ENCODE measurements around the gene IGFBP5. TPM values are rescaled to one million over a fixed set of nuclear protein-coding genes. Genes with fewer than 3 reads are reported as not detected.

The IGFBP5 gene
- total and polyA plus RNA-seq, 2 experiments from 2014 or later = 37.9 to 117 TPM

DNA sequence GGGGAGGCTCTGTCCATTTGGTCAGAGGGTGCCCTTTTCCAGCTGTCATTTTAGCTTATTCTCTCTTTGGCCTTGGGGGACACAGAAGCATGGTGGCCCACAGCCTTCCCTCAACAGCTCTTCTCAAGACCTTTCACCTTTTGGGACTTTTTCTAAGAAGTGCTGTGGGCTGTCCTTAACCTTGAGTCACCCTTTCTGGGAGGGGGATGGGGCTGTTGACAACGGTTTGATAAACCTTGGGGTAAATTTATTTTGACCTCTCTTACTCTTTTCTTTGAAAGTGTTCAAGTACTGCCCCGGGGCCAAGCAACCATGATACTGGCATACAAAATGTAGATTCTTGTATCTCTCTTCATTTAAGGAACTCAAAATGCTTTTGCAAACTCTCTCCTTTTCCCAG lies 13.7 kb downstream of the IGFBP5 start:
- Histone ChIP-seq H3F3A (ENCODE audit: insufficient read depth) (peaks cover 20% of the 10 kb centered on the region), H3K9me2 (ENCODE audit: insufficient read depth) (no peaks in the 10 kb centered on the region), H4K20me1 (ENCODE audit: insufficient read depth) (no peaks in the 10 kb centered on the region), H3K27ac (peak overlapping the region; percentile 15), H3K9ac (no peak overlapping the region), H3K4me1 (ENCODE audit: insufficient read depth) (peaks cover 17% of the 10 kb centered on the region), H3K79me2 (ENCODE audit: insufficient read depth) (no peaks in the 10 kb centered on the region), H3K36me3 (ENCODE audit: low read depth) (no peaks in the 10 kb centered on the region), H3K27me3 (replicated peaks; ENCODE audit: insufficient read depth) (no peaks in the 10 kb centered on the region), H3K4me3 (no peak overlapping the region), H3K4me2 (ENCODE audit: unreplicated experiment) (peak overlapping the region; percentile 21), H2AFZ (no peak overlapping the region), H3K9me3 (ENCODE audit: low read depth) (no peaks in the 10 kb centered on the region)
- TF ChIP-seq EZH2phosphoT487 (IDR thresholded peaks at IDR 0.05; ENCODE audit: insufficient read depth, low read depth) = no peak
- TF ChIP-seq EZH2 (IDR thresholded peaks at IDR 0.05; ENCODE audit: insufficient read depth, poor library complexity, severe bottlenecking) = no peak
- DNase-seq = no peak
- WGBS, 2 experiments (ENCODE audit: low coverage in 1 of 2, low lambda C conversion rate in 2 of 2, missing lambda C conversion rate in 2 of 2) = 48 to 50% methylated on average over 2 of the region's 2 CpGs
- in situ Hi-C loops (cut with MboI) = no loop called here

DNA sequence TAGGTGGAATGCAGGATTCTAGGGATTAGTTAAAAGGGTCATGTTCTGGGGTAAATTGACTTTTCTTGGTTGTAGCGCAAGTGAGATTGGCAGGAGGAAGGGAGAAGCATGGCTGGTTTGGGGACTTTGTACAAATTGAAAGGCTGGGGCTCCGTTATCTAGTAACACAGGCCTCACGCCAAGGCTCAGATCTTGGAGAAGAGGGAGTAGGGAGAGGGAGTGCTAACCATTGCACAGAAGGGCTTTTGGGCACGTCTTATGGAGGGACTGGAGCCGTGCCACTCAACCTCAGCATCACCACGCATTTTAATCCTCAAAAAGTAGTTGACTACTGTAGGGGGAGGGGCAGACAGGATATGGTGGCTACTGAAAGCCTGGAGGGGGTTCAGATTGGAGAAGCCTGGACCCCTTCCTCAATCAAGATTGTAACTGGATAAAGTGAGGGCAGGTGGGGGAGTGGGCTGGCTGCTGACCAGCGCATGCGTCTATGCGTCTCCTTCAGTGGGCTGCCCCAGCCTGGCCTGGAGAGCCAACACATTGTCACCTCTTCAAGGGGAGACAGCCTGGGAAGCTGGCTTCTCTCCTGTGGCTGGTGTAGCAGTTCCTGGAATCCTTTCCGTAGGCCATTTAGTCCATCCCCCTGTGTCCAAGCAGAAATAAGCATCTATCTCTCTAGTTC lies 14.3 kb downstream of the IGFBP5 start:
- Histone ChIP-seq H3K27ac (no peak overlapping the region), H3F3A (ENCODE audit: insufficient read depth) (peaks cover 22% of the 10 kb centered on the region), H3K27me3 (replicated peaks; ENCODE audit: insufficient read depth) (no peaks in the 10 kb centered on the region), H4K20me1 (ENCODE audit: insufficient read depth) (no peaks in the 10 kb centered on the region), H3K9ac (no peak overlapping the region), H3K36me3 (ENCODE audit: low read depth) (no peaks in the 10 kb centered on the region), H3K9me2 (ENCODE audit: insufficient read depth) (no peaks in the 10 kb centered on the region), H3K4me1 (ENCODE audit: insufficient read depth) (peaks cover 17% of the 10 kb centered on the region), H3K4me3 (no peak overlapping the region), H3K9me3 (ENCODE audit: low read depth) (no peaks in the 10 kb centered on the region), H3K4me2 (ENCODE audit: unreplicated experiment) (no peak overlapping the region), H3K79me2 (ENCODE audit: insufficient read depth) (no peaks in the 10 kb centered on the region), H2AFZ (no peak overlapping the region)
- in situ Hi-C loops (cut with MboI) = no loop called here
- WGBS, 2 experiments (ENCODE audit: low coverage in 1 of 2, low lambda C conversion rate in 2 of 2, missing lambda C conversion rate in 2 of 2) = 83 to 84% methylated on average over 10 of the region's 10 CpGs
- TF ChIP-seq EZH2 (IDR thresholded peaks at IDR 0.05; ENCODE audit: insufficient read depth, poor library complexity, severe bottlenecking) (no peak), EZH2phosphoT487 (IDR thresholded peaks at IDR 0.05; ENCODE audit: insufficient read depth, low read depth) (no peak)
- no peak for DNase-seq

- peaks cover 27% of the 10 kb centered on the region for H3F3A ChIP-seq (ENCODE audit: insufficient read depth)
- no peaks in the 10 kb centered on the region for H3K79me2 ChIP-seq (ENCODE audit: insufficient read depth)
- H3K27me3 ChIP-seq (replicated peaks; ENCODE audit: insufficient read depth) = no peaks in the 10 kb centered on the region
- H3K4me1 ChIP-seq (ENCODE audit: insufficient read depth) = peaks cover 17% of the 10 kb centered on the region
- no peak overlapping the region for H3K4me3 ChIP-seq
- H3K9me2 ChIP-seq (ENCODE audit: insufficient read depth) = no peaks in the 10 kb centered on the region
- H3K36me3 ChIP-seq (ENCODE audit: low read depth) = no peaks in the 10 kb centered on the region
- TF ChIP-seq EZH2phosphoT487 (IDR thresholded peaks at IDR 0.05; ENCODE audit: insufficient read depth, low read depth) (no peak), EZH2 (IDR thresholded peaks at IDR 0.05; ENCODE audit: insufficient read depth, poor library complexity, severe bottlenecking) (no peak)
- H3K4me2 ChIP-seq (ENCODE audit: unreplicated experiment) = no peak overlapping the region
- DNase-seq = no peak
- H3K27ac ChIP-seq = no peak overlapping the region
- 87 to 88% methylated on average over 14 of the region's 14 CpGs for WGBS, 2 experiments (ENCODE audit: low coverage in 1 of 2, low lambda C conversion rate in 2 of 2, missing lambda C conversion rate in 2 of 2)
- no peak overlapping the region for H2AFZ ChIP-seq
- no peaks in the 10 kb centered on the region for H3K9me3 ChIP-seq (ENCODE audit: low read depth)
- in situ Hi-C loops (cut with MboI) = no loop called here
- no peaks in the 10 kb centered on the region for H4K20me1 ChIP-seq (ENCODE audit: insufficient read depth)
- H3K9ac ChIP-seq = no peak overlapping the region
Measured at GRCh38 chr2:216679658-216680024, 15.7 kb downstream of the IGFBP5 start.

DNA sequence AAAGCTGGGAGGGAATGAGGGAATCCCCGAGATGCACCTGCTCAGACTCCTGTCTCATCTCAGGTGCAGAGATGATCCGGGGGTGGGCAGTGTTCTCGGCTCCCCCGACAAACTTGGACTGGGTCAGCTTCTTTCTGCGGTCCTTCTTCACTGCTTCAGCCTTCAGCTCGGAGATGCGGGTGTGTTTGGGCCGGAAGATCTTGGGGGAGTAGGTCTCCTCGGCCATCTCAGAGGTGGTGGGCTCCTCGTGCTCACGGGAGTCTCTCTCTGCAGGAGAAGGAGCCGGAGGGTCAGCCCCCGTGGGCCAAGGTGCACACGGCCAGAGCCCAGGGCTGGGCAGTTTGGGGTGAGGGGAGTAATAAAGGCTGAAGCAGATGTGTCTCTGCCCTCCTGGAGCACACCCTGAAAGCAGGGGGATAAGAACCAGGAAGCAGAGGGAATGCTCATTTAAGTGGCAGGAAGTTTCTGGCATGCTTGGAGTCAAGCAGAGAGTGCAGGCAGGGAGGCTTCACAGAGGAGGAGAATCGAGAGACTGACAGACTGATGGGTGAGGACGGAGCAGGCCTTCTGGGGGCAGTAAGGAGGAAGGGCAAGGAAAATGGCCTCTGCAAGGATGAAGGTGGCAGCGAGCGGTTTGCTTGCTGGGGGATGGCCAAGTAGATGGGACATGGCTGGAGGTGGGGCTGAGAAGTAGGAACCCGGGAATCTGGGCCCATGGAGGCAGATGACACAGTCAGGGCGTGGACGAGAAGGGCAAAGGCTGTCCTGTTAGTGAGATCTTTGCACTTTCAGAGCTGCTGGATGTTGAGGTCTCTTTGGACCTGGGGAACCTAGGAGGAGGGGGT lies 16.3 kb downstream of the IGFBP5 start:
- Histone ChIP-seq H3K9me3 (ENCODE audit: low read depth) (no peaks in the 10 kb centered on the region), H3K4me3 (no peak overlapping the region), H2AFZ (no peak overlapping the region), H4K20me1 (ENCODE audit: insufficient read depth) (no peaks in the 10 kb centered on the region), H3K4me1 (ENCODE audit: insufficient read depth) (peaks cover 12% of the 10 kb centered on the region), H3K27me3 (replicated peaks; ENCODE audit: insufficient read depth) (no peaks in the 10 kb centered on the region), H3K9ac (no peak overlapping the region), H3K79me2 (ENCODE audit: insufficient read depth) (no peaks in the 10 kb centered on the region), H3K9me2 (ENCODE audit: insufficient read depth) (no peaks in the 10 kb centered on the region), H3K36me3 (ENCODE audit: low read depth) (no peaks in the 10 kb centered on the region), H3K27ac (no peak overlapping the region), H3K4me2 (ENCODE audit: unreplicated experiment) (no peak overlapping the region), H3F3A (ENCODE audit: insufficient read depth) (peaks cover 22% of the 10 kb centered on the region)
- 76 to 79% methylated on average over 21 of the region's 21 CpGs for WGBS, 2 experiments (ENCODE audit: low coverage in 1 of 2, low lambda C conversion rate in 2 of 2, missing lambda C conversion rate in 2 of 2)
- TF ChIP-seq EZH2phosphoT487 (IDR thresholded peaks at IDR 0.05; ENCODE audit: insufficient read depth, low read depth) = no peak
- no peak for TF ChIP-seq EZH2 (IDR thresholded peaks at IDR 0.05; ENCODE audit: insufficient read depth, poor library complexity, severe bottlenecking)
- no peak for DNase-seq
- in situ Hi-C loops (cut with MboI) = no loop called here
